GM10266 (cell line): ENCODE measurements around the gene GSN.
A peak's percentile ranks its signal among the peaks of the same experiment; 100 is the strongest.

Experiments used
- DNase-seq: peaks from one replicate; pipeline ENCODE4 v3.0.0; 2012; ENCODE audit errors: extremely low spot score
- TF ChIP-seq, protein P1 (sequence below): IDR thresholded peaks from 2 replicates; pipeline ENCODE4 v1.5.1; 2012; ENCODE audit warnings: mild to moderate bottlenecking, low read depth; ENCODE audit not compliant: control insufficient read depth, insufficient read depth; ENCODE audit errors: missing control alignments

Gene GSN

GRCh38 chr9:121266906-121267650, 884 bp upstream of the GSN start:
- TF ChIP-seq, protein P1, sequence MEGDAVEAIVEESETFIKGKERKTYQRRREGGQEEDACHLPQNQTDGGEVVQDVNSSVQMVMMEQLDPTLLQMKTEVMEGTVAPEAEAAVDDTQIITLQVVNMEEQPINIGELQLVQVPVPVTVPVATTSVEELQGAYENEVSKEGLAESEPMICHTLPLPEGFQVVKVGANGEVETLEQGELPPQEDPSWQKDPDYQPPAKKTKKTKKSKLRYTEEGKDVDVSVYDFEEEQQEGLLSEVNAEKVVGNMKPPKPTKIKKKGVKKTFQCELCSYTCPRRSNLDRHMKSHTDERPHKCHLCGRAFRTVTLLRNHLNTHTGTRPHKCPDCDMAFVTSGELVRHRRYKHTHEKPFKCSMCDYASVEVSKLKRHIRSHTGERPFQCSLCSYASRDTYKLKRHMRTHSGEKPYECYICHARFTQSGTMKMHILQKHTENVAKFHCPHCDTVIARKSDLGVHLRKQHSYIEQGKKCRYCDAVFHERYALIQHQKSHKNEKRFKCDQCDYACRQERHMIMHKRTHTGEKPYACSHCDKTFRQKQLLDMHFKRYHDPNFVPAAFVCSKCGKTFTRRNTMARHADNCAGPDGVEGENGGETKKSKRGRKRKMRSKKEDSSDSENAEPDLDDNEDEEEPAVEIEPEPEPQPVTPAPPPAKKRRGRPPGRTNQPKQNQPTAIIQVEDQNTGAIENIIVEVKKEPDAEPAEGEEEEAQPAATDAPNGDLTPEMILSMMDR, result no peak
- DNase-seq, result no peak

GRCh38 chr9:121268598-121268850, 562 bp downstream of the GSN start:
- TF ChIP-seq, protein P1, result no peak
- peak; percentile 53 for DNase-seq

DNA sequence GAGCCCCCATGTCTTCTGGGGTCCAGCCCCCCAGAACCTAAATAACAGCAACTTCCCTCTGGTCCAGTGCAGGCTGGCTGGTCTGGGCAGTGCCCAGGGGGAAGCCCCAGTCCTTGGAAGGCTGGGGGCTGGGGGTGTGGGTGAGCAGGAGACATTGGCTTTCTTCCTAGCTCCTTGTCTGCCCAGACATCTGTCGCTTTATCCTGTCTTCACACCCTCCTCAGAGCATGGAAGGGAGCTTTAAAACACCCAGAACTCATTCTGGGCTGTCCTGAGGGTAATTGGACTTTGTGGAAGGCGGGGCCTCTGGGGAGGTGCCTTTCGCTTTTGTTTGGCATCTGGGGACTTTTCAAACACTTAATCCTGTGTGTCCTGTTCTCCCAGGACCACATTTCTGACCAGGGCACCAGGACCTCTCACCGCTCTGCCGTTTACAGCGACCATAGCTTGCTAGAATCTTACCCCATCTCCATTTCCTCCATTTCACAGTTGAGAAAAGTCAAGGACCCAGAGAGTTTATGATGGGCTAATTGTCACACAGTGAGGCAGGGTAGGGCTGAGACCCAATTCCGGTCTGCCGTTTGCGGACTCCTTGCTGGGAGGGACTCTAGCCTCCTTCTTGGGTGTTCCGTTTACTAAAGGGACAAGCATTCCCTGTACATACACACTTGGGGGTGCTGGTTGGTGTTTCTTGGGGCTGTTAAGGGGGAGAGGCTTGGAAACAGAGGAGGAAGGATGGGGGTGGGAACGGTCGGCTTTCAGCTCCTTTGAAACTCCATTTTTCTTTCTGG, 1.1 kb downstream of the GSN start:
- TF ChIP-seq, protein P1, result no peak
- no peak for DNase-seq

- no peak for DNase-seq
- TF ChIP-seq, protein P1, result no peak
Observed at GRCh38 chr9:121269642-121270254, 1.8 kb downstream of the GSN start.

- no peak for DNase-seq
- TF ChIP-seq, protein P1, result no peak
Observed at GRCh38 chr9:121271368-121272341, 3.7 kb downstream of the GSN start.

GRCh38 chr9:121272401-121272948, 4.5 kb downstream of the GSN start:
- TF ChIP-seq, protein P1, result no peak
- no peak for DNase-seq
